K562 (cell line): ENCODE measurements around the gene FBXW11. TPM values are rescaled to one million over a fixed set of nuclear protein-coding genes. Genes with fewer than 3 reads are reported as not detected.

Experiments used
- BDP1 ChIP-seq: IDR thresholded peaks from 3 replicates; pipeline ENCODE4 v1.6.1; 2011; ENCODE audit not compliant: insufficient read length, insufficient read depth
- BRD4 ChIP-seq: fragments of 200-600 bp; sonication (generic); IDR thresholded peaks from 2 replicates; pipeline ENCODE4 v1.6.1; 2017; ENCODE audit warnings: inconsistent platforms
- CBX2 ChIP-seq: fragments of 200-600 bp; sonication (generic); IDR thresholded peaks from one replicate; pipeline ENCODE4 v1.6.1; 2012; ENCODE audit warnings: mild to moderate bottlenecking, low read length, inconsistent platforms; ENCODE audit not compliant: insufficient read depth, poor library complexity, severe bottlenecking
- CHD1 ChIP-seq: fragments of 200-600 bp; sonication (generic); IDR thresholded peaks from one replicate; pipeline ENCODE4 v1.6.1; 2012; ENCODE audit warnings: mild to moderate bottlenecking, moderate library complexity, low read length, inconsistent platforms
- CSDE1 ChIP-seq, 2 experiments: fragments of 450-650 bp; IDR thresholded peaks; 2 replicates each; pipeline ENCODE4 v1.6.1; 2016; ENCODE audit warnings: mild to moderate bottlenecking in 1 of 2
- ELF1 ChIP-seq: fragments of 200-800 bp; sonication (Bioruptor generic); IDR thresholded peaks from 2 replicates; pipeline ENCODE4 v1.6.1; 2016; ENCODE audit warnings: missing genetic modification characterization, missing compliant biosample characterization
- ESRRB ChIP-seq: fragments of 250-450 bp; sonication (Bioruptor Pico); IDR thresholded peaks from 2 replicates; pipeline ENCODE4 v1.5.0; 2020; ENCODE audit warnings: mild to moderate bottlenecking, moderate library complexity, borderline replicate concordance
- EWSR1 ChIP-seq: fragments of 450-650 bp; IDR thresholded peaks from 2 replicates; pipeline ENCODE4 v1.6.1; 2018; ENCODE audit warnings: borderline replicate concordance, mild to moderate bottlenecking, low read depth, moderate library complexity; ENCODE audit not compliant: partially characterized antibody
- FOXO4 ChIP-seq: fragments of 450-650 bp; formaldehyde crosslinking; IDR thresholded peaks from 2 replicates; pipeline ENCODE4 v1.4.0; 2020; ENCODE audit warnings: mild to moderate bottlenecking, moderate library complexity
- HMG20A ChIP-seq: fragments of 450-650 bp; formaldehyde crosslinking; conservative IDR thresholded peaks from 2 replicates; pipeline ENCODE4 v1.4.0; 2020; ENCODE audit warnings: mild to moderate bottlenecking, mixed read lengths
- ILF3 ChIP-seq: fragments of 450-650 bp; IDR thresholded peaks from 2 replicates; pipeline ENCODE4 v1.6.1; 2018; ENCODE audit warnings: antibody characterized with exemption, mild to moderate bottlenecking, moderate library complexity, borderline replicate concordance
- MEF2D ChIP-seq: conservative IDR thresholded peaks from 2 replicates; pipeline ENCODE4 v1.6.1; 2016; ENCODE audit warnings: low read depth, missing genetic modification characterization, missing compliant biosample characterization
- NRF1 ChIP-seq, 2 experiments: fragments of 450-650 bp; IDR thresholded peaks in 1 of 2; conservative IDR thresholded peaks in 1 of 2; 2 replicates each; pipeline ENCODE4 v1.6.1; 2014; ENCODE audit warnings: mild to moderate bottlenecking in 2 of 2
- PPARD ChIP-seq: fragments of 250-450 bp; sonication (Bioruptor Pico); IDR thresholded peaks from 2 replicates; pipeline ENCODE4 v1.8.0; 2022; ENCODE audit warnings: inconsistent platforms, mild to moderate bottlenecking, moderate library complexity
- RBM17 ChIP-seq: fragments of 200-400 bp; formaldehyde crosslinking; IDR thresholded peaks from 2 replicates; pipeline ENCODE4 v1.6.1; 2017; ENCODE audit warnings: low read depth, mild to moderate bottlenecking, low read length, borderline replicate concordance
- RUNX1 ChIP-seq: sonication (generic); IDR thresholded peaks from 2 replicates; pipeline ENCODE4 v1.6.1; 2016; ENCODE audit warnings: antibody characterized with exemption, low read depth
- SMC3 ChIP-seq: conservative IDR thresholded peaks from 2 replicates; pipeline ENCODE4 v1.6.1; 2011; ENCODE audit warnings: low read depth, low read length, improper control_type of control experiment; ENCODE audit not compliant: insufficient read depth
- ZFX ChIP-seq: sonication (generic); formaldehyde crosslinking; IDR thresholded peaks from 2 replicates; pipeline ENCODE4 v1.8.0; 2022; ENCODE audit warnings: mild to moderate bottlenecking, missing genetic modification reagents, moderate library complexity
- ZHX1 ChIP-seq: fragments of 150-350 bp; conservative IDR thresholded peaks from 2 replicates; pipeline ENCODE4 v1.6.1; 2014; ENCODE audit warnings: low read length
- ZNF184 ChIP-seq: sonication (generic); formaldehyde crosslinking; IDR thresholded peaks from 2 replicates; pipeline ENCODE4 v1.5.0; 2020; ENCODE audit warnings: missing genetic modification reagents
- ZNF41 ChIP-seq: fragments of 250-450 bp; sonication (Bioruptor Pico); conservative IDR thresholded peaks from 2 replicates; pipeline ENCODE4 v1.4.0; 2020; ENCODE audit warnings: mild to moderate bottlenecking
- ZNF699 ChIP-seq: fragments of 250-450 bp; sonication (Bioruptor Pico); IDR thresholded peaks from 2 replicates; pipeline ENCODE4 v1.8.0; 2021; ENCODE audit warnings: mild to moderate bottlenecking, moderate library complexity; ENCODE audit not compliant: insufficient replicate concordance
- ZSCAN29 ChIP-seq: fragments of 450-650 bp; IDR thresholded peaks from 2 replicates; pipeline ENCODE4 v1.6.1; 2017
- polyA plus RNA-seq, 8 experiments: library from polyadenylated mRNA; depleted of rRNA in 4 of 8; stranded (reverse) in 5 of 8; unstranded in 3 of 8; fragments of >200 nt; fragmentation: Nextera tagmentation in 2 of 8; fragmentation: Illumina TruSeq in 1 of 8; extraction: Ambion mirVana in 2 of 8; extraction: Trizol in 1 of 8; gene quantifications; 2 replicates each; pipeline versions ENCODE4 v1.2.1 to v1.2.3, GENCODE V29; 2011 to 2014; ENCODE audit warnings: inconsistent platforms in 1 of 8, missing spikeins in 1 of 8
- total RNA-seq, 7 experiments: library from RNA; depleted of rRNA in 6 of 7; stranded (reverse); fragments of >200 nt in 6 of 7; fragmentation: Illumina TruSeq in 2 of 7; extraction: Trizol in 2 of 7; gene quantifications; 2 replicates each; pipeline versions ENCODE4 v1.2.1 to v1.2.3, GENCODE V29; 2011 to 2021; ENCODE audit warnings: low replicate concordance in 1 of 7
- TF ChIP-seq, protein P1 (sequence below): fragments of 450-650 bp; IDR thresholded peaks from 2 replicates; pipeline ENCODE4 v1.6.1; 2016

Gene FBXW11
- total and polyA plus RNA-seq, 9 of the 15 experiments (the other 6 are each of a cell fraction or from before 2014, with no cell fraction given), result 3.0 to 28.6 (median 23.6) TPM

DNA sequence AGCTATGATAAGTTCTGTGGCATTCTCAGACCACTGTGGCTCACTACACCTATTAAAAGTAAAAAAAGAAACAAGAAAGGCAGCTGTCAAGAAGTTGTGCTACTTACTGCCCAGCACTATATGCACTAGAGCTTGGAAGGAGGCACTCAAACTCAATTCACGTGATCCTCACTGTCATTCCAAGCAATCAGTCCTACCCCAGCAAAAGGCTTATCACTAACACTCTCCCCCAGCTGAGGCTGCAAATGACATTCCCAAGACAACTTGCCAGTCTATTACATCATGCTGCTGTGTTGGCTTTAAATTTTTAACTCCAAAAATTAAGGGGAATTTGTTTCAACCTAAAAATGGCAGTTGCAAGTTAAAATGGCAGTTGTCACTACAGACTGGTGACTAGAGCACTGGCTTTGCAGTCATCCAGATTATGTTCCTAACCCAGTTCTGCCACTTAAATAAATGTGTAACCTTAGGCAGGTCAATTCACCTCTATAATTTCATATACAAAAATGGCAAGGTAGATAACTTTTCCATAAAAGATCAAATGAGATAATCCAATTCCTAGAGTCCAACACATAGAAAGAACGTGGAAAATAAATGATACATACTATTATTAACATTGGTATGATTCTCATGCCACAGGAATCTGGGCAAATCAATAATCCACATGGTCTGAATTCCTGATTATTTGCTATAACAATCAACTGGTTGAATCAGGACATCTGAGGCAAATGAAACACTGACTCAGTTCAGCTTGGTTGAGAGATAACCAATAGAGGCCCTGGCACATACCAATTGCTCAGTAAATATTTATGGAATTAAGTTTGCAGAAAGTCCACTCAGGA is 52.4 kb downstream of the FBXW11 start (continued):
- TF ChIP-seq FOXO4 (no peak), CHD1 (no peak), ZNF699 (CRISPR knock-in tag) (no peak), ILF3 (no peak), CSDE1 (IDR thresholded peaks at IDR 0.05) (no peak), MEF2D (tag) (peak; percentile 39), ZFX (CRISPR knock-in tag) (no peak), ZNF184 (CRISPR knock-in tag) (no peak), RBM17 (no peak), ZHX1 (no peak), PPARD (CRISPR knock-in tag) (no peak), BDP1 (no peak), CBX2 (no peak), BRD4 (0 out of 2 replicates have a peak, but pooled peaks have one; percentile 63), RUNX1 (no peak), SMC3 (no peak), HMG20A (CRISPR knock-in tag) (no peak), ELF1 (no peak), ZSCAN29 (no peak), ZNF41 (CRISPR knock-in tag) (peak; percentile 83), ESRRB (no peak), NRF1 (conservative IDR thresholded peaks at IDR 0.05 in 1 of 2, IDR thresholded peaks at IDR 0.05 in 1 of 2) (no peak), EWSR1 (no peak)
- TF ChIP-seq, protein P1, sequence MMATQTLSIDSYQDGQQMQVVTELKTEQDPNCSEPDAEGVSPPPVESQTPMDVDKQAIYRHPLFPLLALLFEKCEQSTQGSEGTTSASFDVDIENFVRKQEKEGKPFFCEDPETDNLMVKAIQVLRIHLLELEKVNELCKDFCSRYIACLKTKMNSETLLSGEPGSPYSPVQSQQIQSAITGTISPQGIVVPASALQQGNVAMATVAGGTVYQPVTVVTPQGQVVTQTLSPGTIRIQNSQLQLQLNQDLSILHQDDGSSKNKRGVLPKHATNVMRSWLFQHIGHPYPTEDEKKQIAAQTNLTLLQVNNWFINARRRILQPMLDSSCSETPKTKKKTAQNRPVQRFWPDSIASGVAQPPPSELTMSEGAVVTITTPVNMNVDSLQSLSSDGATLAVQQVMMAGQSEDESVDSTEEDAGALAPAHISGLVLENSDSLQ, result peak; percentile 93
